CD4-positive, alpha-beta T cell (primary cell): Measurements from ENCODE around the gene BAG1. TPM values are rescaled to one million over a fixed set of nuclear protein-coding genes. Genes with fewer than 3 reads are reported as not detected.

Experiments
- ATAC-seq: fragments of 200-7000 bp; cut with Tn5 transposase; one replicate; pipeline ENCODE4 v1.10.0; 2022; ENCODE audit warnings: mild to moderate bottlenecking; ENCODE audit not compliant: poor library complexity
- CTCF ChIA-PET: fragments of 350-600 bp; sonication (Branson Sonifier 250); formaldehyde crosslinking; loops from one replicate; lab custom pipeline; 2021; ENCODE audit warnings: antibody characterized with exemption, inconsistent platforms; lab: Charles Lee
- POLR2A ChIA-PET: fragments of 350-600 bp; sonication (Branson Sonifier 250); formaldehyde crosslinking; loops from one replicate; lab custom pipeline; 2021; ENCODE audit warnings: antibody characterized with exemption, inconsistent platforms; lab: Charles Lee
- DNase-seq, 14 experiments: peaks; one replicate each; pipeline ENCODE4 v3.0.0-alpha.2; 2013 to 2020; ENCODE audit warnings: mixed read lengths in 2 of 14
- H3K27ac ChIP-seq, 2 donors: one replicate each; pipeline versions ENCODE4 v1.5.1 to v1.7.0; 2013; ENCODE audit warnings: low read length in 2 of 2, low read depth in 1 of 2, mild to moderate bottlenecking in 1 of 2
- H3K27me3 ChIP-seq, 2 experiments: 1 replicate in 1 of 2; 2 replicates in 1 of 2; pipeline versions ENCODE4 v1.6.1 to v1.7.0; 2013; ENCODE audit warnings: low read length in 2 of 2, control low read depth in 1 of 2, mild to moderate bottlenecking in 1 of 2, moderate library complexity in 1 of 2; ENCODE audit not compliant: insufficient read depth in 2 of 2, control insufficient read depth in 1 of 2
- H3K36me3 ChIP-seq: one replicate; pipeline ENCODE4 v1.6.1; 2013; ENCODE audit warnings: low read length, control low read depth; ENCODE audit not compliant: insufficient read depth
- H3K4me1 ChIP-seq: one replicate; pipeline ENCODE4 v1.6.1; 2013; ENCODE audit warnings: low read length, control low read depth; ENCODE audit not compliant: insufficient read depth
- H3K4me3 ChIP-seq: one replicate; pipeline ENCODE4 v1.5.1; 2013; ENCODE audit warnings: mild to moderate bottlenecking, low read length, moderate library complexity
- H3K9me3 ChIP-seq, 2 experiments: 1 replicate in 1 of 2; 2 replicates in 1 of 2; pipeline versions ENCODE4 v1.6.1 to v1.7.0; 2013; ENCODE audit warnings: low read length in 2 of 2, mild to moderate bottlenecking in 2 of 2, control low read depth in 1 of 2, moderate library complexity in 1 of 2; ENCODE audit not compliant: control insufficient read depth in 1 of 2, insufficient read depth in 1 of 2
- H3K27ac Mint-ChIP-seq: one replicate; pipeline ENCODE4 v1.8.0; 2020; ENCODE audit warnings: mixed read lengths
- H3K27me3 Mint-ChIP-seq: one replicate; pipeline ENCODE4 v1.8.0; 2021; ENCODE audit warnings: mixed read lengths
- H3K36me3 Mint-ChIP-seq: one replicate; pipeline ENCODE4 v1.8.0; 2021; ENCODE audit warnings: low read depth, mixed read lengths
- H3K4me1 Mint-ChIP-seq: one replicate; pipeline ENCODE4 v1.8.0; 2021; ENCODE audit warnings: low read depth, mixed read lengths
- H3K4me3 Mint-ChIP-seq: one replicate; pipeline ENCODE4 v1.8.0; 2020; ENCODE audit warnings: mild to moderate bottlenecking, mixed read lengths
- H3K9me3 Mint-ChIP-seq: one replicate; pipeline ENCODE4 v1.8.0; 2020; ENCODE audit warnings: mixed read lengths
- intact Hi-C, 2 experiments: fragments of 100-400 bp; cut with DNase I in 1 of 2; cut with micrococcal nuclease in 1 of 2; formaldehyde crosslinking; loops; one replicate each; pipeline versions ENCODE4 v1.15.1 to v1.9.0; 2023 to 2025; cut with DNase I, micrococcal nuclease
- total RNA-seq, 174 experiments: library from RNA in 2 of 174; stranded (reverse) in 2 of 174; gene quantifications; one replicate each; pipeline ENCODE4 v1.2.3 and lab custom pipeline; 2021 to 2026
- TF ChIP-seq, protein P1 (sequence below): fragments of 200-600 bp; IDR thresholded peaks from one replicate; pipeline ENCODE4 v1.8.0; 2022; ENCODE audit warnings: antibody characterized with exemption, mild to moderate bottlenecking

BAG1 gene
- total RNA-seq, 2 experiments from 2014 or later = 58.0 to 61.4 TPM

DNA sequence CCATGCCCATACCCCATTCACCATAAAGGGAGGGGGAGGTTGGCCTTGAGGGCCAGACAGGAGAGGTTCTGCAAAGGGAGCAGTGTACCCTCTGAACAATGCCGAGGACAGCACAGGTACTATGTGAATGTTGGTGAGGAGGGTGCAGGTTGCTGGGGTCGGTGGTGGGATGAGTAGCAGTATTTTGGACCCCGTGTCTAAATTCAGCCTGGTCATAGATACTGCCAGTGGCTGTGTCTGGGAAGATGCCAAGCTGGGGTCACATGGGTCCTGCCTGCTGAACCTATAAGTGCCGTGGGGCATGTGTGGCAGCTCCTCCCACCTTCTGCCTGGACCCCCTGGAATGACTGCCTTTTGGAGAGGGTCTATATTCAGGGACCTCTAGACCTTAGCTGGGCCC, 35.9 kb downstream of the BAG1 start:
- Mint-ChIP-seq H3K4me1 (peaks cover 9% of the 10 kb centered on the region), H3K27me3 (no peaks in the 10 kb centered on the region), H3K27ac (no peak overlapping the region), H3K9me3 (no peaks in the 10 kb centered on the region), H3K36me3 (no peaks in the 10 kb centered on the region), H3K4me3 (no peak overlapping the region)
- intact Hi-C loops = loop anchor here (5.0 to 10.0 kb wide), 3 partner anchors 61 to 646 kb away; partner anchors contain the start of gene B4GALT1 (in 1 of the 2)
- TF ChIP-seq, protein P1, sequence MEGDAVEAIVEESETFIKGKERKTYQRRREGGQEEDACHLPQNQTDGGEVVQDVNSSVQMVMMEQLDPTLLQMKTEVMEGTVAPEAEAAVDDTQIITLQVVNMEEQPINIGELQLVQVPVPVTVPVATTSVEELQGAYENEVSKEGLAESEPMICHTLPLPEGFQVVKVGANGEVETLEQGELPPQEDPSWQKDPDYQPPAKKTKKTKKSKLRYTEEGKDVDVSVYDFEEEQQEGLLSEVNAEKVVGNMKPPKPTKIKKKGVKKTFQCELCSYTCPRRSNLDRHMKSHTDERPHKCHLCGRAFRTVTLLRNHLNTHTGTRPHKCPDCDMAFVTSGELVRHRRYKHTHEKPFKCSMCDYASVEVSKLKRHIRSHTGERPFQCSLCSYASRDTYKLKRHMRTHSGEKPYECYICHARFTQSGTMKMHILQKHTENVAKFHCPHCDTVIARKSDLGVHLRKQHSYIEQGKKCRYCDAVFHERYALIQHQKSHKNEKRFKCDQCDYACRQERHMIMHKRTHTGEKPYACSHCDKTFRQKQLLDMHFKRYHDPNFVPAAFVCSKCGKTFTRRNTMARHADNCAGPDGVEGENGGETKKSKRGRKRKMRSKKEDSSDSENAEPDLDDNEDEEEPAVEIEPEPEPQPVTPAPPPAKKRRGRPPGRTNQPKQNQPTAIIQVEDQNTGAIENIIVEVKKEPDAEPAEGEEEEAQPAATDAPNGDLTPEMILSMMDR = no peak
- Histone ChIP-seq H3K9me3 (no peaks in the 10 kb centered on the region), H3K4me1 (peaks cover 3% of the 10 kb centered on the region), H3K27me3 (no peaks in the 10 kb centered on the region), H3K27ac (no peak overlapping the region), H3K4me3 (no peak overlapping the region), H3K36me3 (no peaks in the 10 kb centered on the region)
- DNase-seq = no peak
- no peak for ATAC-seq
- ChIA-PET CTCF (no interaction called here), POLR2A (no interaction called here)

DNA sequence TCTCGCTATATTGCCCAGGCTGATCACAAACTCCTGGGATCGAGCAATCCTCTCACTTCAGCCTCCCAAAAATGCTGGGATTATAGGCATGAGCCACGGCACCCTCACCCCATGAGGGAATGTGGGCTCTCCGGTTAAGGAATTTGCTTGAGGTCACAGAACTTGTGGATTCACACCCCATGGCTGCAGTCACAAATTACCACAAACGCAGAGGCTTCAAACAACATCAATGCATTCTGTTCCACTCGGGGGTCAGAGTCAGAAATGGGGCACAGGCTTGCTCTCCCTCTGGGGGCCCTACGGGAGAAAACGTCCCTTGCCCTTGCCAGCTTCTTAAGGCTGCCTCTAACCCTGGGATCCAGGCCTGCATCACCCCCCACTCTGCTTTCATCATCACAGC, 36.8 kb downstream of the BAG1 start:
- Histone ChIP-seq H3K4me3 (no peak overlapping the region), H3K4me1 (peaks cover 3% of the 10 kb centered on the region), H3K27ac (no peak overlapping the region), H3K36me3 (no peaks in the 10 kb centered on the region), H3K9me3 (no peaks in the 10 kb centered on the region), H3K27me3 (no peaks in the 10 kb centered on the region)
- intact Hi-C loops = loop anchor here (5.0 to 10.0 kb wide), 3 partner anchors 60 to 645 kb away; partner anchors contain the start of gene B4GALT1 (in 1 of the 2)
- H3K36me3 Mint-ChIP-seq = no peaks in the 10 kb centered on the region
- H3K27ac Mint-ChIP-seq = no peak overlapping the region
- no peaks in the 10 kb centered on the region for H3K9me3 Mint-ChIP-seq
- no peak for ATAC-seq
- peaks cover 9% of the 10 kb centered on the region for H3K4me1 Mint-ChIP-seq
- POLR2A ChIA-PET = interaction anchor here (1.9 kb wide), 1 partner anchor 202 kb away, joined by 8 read pairs; the partner anchor contains the start of gene DNAJA1
- TF ChIP-seq, protein P1 = no peak
- DNase-seq = no peak
- CTCF ChIA-PET = no interaction called here
- H3K27me3 Mint-ChIP-seq = no peaks in the 10 kb centered on the region
- no peak overlapping the region for H3K4me3 Mint-ChIP-seq

DNA sequence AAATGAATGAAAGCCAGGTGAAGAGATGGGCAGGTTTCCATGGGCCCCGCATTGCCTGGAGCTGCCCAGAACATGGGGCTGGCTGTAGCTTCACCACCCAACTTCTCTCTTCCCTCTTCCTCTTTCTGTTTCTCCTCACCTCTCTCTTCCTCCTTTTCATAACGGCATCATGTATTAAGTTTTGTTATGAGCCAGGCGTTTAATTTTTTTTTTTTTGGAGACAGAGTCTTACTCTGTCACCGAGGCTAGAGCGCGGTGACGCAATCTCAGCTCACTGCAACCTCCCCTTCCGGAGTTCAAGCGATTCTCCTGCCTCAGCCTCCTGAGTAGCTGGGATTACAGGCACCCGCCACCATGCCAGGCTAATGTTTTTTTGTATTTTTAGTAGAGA, 37.5 kb downstream of the BAG1 start:
- Histone ChIP-seq H3K36me3 (no peaks in the 10 kb centered on the region), H3K27ac (no peak overlapping the region), H3K9me3 (no peaks in the 10 kb centered on the region), H3K4me3 (no peak overlapping the region), H3K27me3 (no peaks in the 10 kb centered on the region), H3K4me1 (peaks cover 3% of the 10 kb centered on the region)
- CTCF ChIA-PET = interaction anchor here (0.9 to 1.6 kb wide), 2 partner anchors 24 to 57 kb away, joined by 3 to 6 read pairs; no protein-coding TSS in a partner anchor
- no peak overlapping the region for H3K4me3 Mint-ChIP-seq
- DNase-seq (peak in 3 of 14 experiments; percentile 19 to 64 (median 56)), ATAC-seq (no peak)
- no peak overlapping the region for H3K27ac Mint-ChIP-seq
- H3K27me3 Mint-ChIP-seq = no peaks in the 10 kb centered on the region
- H3K9me3 Mint-ChIP-seq = no peaks in the 10 kb centered on the region
- H3K36me3 Mint-ChIP-seq = no peaks in the 10 kb centered on the region
- TF ChIP-seq, protein P1 = no peak
- POLR2A ChIA-PET = interaction anchor here (1.9 kb wide), 1 partner anchor 202 kb away, joined by 8 read pairs; the partner anchor contains the start of gene DNAJA1
- H3K4me1 Mint-ChIP-seq = peaks cover 9% of the 10 kb centered on the region
- intact Hi-C loops = loop anchor here (5.0 to 10.0 kb wide), 3 partner anchors 60 to 645 kb away; partner anchors contain the start of gene B4GALT1 (in 1 of the 2)
